GM15510 (cell line): Measurements from ENCODE around the gene MAP3K12.
A peak's percentile ranks its signal among the peaks of the same experiment; 100 is the strongest.

Experiments used
- POLR2A ChIP-seq: IDR thresholded peaks from 3 replicates; pipeline ENCODE4 v1.6.1; 2011; ENCODE audit warnings: borderline replicate concordance; ENCODE audit not compliant: insufficient read length; ENCODE audit errors: extremely low read depth

MAP3K12 gene

GRCh38 chr12:53501615-53502181, 2.4 kb upstream of the MAP3K12 start:
- TF ChIP-seq POLR2A: no peak

GRCh38 chr12:53500776-53501614, 1.7 kb upstream of the MAP3K12 start, which contains the start of gene TARBP2:
TARBP2 (plus strand) TSS chr12:53501283; CDS start chr12:53501409, 126 bp downstream.
- TF ChIP-seq POLR2A: peak; percentile 78

DNA sequence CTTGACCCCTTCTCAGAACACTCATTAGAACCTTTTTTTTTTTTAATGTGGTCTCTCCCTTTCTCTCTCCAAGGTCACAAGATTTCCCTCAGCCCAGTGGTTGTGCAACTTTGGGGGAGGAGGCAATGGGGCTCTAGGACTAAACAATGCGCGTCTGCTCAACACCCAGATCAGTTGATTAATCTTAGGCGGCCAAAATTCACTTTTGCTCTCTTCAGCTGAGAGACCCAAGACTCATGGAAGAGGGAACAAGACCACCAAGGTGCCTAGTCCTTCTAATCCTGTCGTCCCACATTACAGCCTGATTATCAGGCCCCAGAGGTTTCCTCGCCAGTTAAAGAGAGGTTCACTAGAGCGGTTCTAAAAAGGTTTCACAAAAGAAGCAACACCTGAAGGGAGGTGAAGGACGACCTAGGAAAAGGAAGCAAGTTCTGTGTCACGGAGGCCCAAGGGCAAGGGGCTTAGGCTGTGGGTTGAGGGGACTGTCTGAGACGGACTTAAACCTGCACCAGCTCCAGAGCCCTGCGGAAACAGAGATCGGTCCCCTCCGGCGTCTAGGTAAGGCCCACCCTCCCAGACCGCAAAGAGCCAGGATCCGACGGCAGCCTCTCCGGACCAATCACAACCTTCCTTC, 1.0 kb upstream of the MAP3K12 start:
- TF ChIP-seq POLR2A: peak; percentile 71

- no peak for TF ChIP-seq POLR2A
Measured at GRCh38 chr12:53498235-53498630, 1.0 kb downstream of the MAP3K12 start.

- no peak for TF ChIP-seq POLR2A
Measured at GRCh38 chr12:53497461-53497860, 1.8 kb downstream of the MAP3K12 start.

- TF ChIP-seq POLR2A: no peak
Measured at GRCh38 chr12:53496752-53497032, 2.6 kb downstream of the MAP3K12 start.

DNA sequence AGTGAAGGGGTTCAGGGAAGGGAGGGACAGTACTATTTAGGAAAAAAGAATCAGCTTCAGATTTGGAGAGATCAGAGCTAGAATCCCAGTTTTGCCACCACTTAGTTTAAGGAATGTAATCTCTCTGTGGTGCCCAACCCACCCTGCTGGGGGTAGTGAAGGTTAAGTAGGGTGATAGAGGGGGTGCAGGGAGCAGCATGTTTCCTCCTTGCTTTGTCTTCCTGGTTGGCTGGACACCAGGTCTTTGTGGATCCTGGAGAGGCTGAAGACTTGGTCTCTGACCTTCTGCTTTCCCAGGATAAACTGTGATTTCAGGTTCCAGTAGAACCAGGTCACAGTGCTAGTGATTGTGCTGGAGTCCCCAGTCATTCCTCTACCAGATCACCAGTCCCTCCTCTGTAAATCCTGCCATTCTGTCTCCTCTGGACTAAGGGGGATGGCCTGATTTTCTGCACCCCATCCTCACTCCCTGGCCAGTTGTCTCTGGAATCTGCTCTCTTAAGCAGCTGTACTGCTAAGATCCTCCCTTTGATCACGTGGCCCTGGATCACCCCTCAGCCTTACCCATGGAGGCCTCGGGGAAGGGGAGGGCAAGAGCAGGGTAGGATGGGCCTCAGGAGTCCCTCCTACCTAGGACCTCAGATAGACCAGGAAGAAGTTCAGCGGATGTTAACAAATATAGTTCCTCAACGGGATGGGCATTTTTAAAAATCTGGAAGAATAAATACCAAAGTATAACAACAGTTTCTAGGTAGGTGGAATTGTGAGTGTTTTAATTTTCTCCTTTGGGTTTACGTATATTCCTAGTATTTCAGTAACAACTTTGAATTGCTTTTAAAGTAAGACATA, 3.1 kb downstream of the MAP3K12 start:
- no peak for TF ChIP-seq POLR2A

DNA sequence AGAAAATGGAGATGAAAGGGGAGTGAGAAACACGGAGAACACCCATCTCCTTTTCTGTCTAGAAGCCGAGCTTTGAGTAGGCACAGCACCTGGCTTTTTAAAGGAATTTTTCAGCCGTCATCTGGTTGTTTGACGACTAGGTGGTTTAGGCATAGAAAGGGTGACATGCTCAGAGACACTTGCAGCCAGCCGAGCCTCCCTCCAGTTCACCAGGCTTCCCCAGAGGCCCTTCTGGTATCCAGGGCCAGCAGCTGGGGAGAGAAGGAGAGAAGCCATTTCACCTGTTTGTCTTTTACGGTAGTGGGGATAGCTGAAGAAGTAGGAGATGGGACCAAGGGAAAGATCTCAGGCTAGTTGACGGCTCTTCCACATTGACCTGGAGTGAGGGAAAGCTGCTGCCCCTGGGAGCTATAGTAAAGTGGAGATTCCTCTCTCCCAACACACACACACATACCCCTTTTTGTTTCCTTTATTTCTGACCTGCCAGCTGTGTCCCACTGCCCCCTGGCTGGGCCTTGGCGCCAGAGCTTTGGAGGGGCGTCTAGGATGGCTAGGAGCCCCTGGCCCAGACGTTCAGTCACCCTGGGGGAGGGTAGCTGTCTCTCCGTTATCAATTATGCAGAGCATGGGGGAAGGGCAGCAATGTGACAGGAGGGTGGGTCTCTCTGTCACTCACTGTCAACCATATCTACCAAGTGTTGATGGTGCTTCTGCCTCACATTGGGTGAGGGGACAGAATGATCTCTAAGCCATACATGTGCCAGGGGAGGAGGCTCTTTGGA, 5.5 kb downstream of the MAP3K12 start:
- no peak for TF ChIP-seq POLR2A

- TF ChIP-seq POLR2A: peak; percentile 84
Measured at GRCh38 chr12:53492830-53493609, 6.2 kb downstream of the MAP3K12 start.

DNA sequence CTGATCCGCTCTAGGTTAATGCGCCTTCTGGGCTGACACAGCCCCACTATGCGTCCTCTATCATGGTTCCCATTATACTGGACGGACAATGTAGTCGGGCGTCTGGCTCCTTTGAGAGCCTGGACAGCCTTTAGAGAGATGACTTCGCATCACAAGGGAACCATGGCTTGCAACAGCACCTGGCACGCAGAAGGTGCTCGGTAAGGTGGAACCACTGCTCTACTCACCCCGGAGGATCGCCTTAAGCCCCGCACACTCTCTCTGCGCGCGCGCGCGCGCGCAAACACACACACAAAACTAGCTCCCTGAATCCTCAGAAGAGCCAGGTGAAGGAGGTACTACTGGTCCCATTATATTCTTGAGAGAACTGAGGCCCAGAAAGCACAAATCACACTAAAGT, 7.1 kb downstream of the MAP3K12 start:
- TF ChIP-seq POLR2A: no peak

GRCh38 chr12:53489242-53489864, 9.9 kb downstream of the MAP3K12 start:
- no peak for TF ChIP-seq POLR2A

GRCh38 chr12:53486736-53487487, 12.3 kb downstream of the MAP3K12 start:
- no peak for TF ChIP-seq POLR2A
